IPS-18a (cell line): Measurements from ENCODE around the gene MYOG.

ENCODE experiments used
- H3K27ac ChIP-seq: one replicate; pipeline ENCODE4 v1.5.1; 2013; ENCODE audit warnings: low read length
- H3K27me3 ChIP-seq: one replicate; pipeline ENCODE4 v1.6.1; 2013; ENCODE audit warnings: mild to moderate bottlenecking, low read length; ENCODE audit not compliant: control insufficient read depth, insufficient read depth
- H3K36me3 ChIP-seq: one replicate; pipeline ENCODE4 v1.6.1; 2013; ENCODE audit warnings: low read depth, low read length; ENCODE audit not compliant: control insufficient read depth
- H3K4me1 ChIP-seq: one replicate; pipeline ENCODE4 v1.6.1; 2013; ENCODE audit warnings: low read depth, low read length; ENCODE audit not compliant: control insufficient read depth
- H3K4me3 ChIP-seq: one replicate; pipeline ENCODE4 v1.5.1; 2013; ENCODE audit warnings: low read length
- H3K9ac ChIP-seq: one replicate; pipeline ENCODE4 v1.6.1; 2013; ENCODE audit warnings: mild to moderate bottlenecking, low read length, moderate library complexity
- H3K9me3 ChIP-seq: one replicate; pipeline ENCODE4 v1.6.1; 2013; ENCODE audit warnings: low read depth, low read length; ENCODE audit not compliant: control insufficient read depth

Gene MYOG

GRCh38 chr1:203046984-203047630 is 38.7 kb downstream of the MYOG start:
- Histone ChIP-seq H3K9ac (no peak overlapping the region), H3K9me3 (no peaks in the 10 kb centered on the region), H3K27me3 (no peaks in the 10 kb centered on the region), H3K4me3 (no peak overlapping the region), H3K4me1 (peaks cover 3% of the 10 kb centered on the region), H3K36me3 (no peaks in the 10 kb centered on the region), H3K27ac (no peak overlapping the region)

GRCh38 chr1:203045821-203046594 is 39.8 kb downstream of the MYOG start:
- H3K27me3 ChIP-seq: no peaks in the 10 kb centered on the region
- peaks cover 3% of the 10 kb centered on the region for H3K4me1 ChIP-seq
- no peaks in the 10 kb centered on the region for H3K9me3 ChIP-seq
- no peak overlapping the region for H3K4me3 ChIP-seq
- H3K36me3 ChIP-seq: no peaks in the 10 kb centered on the region
- H3K27ac ChIP-seq: no peak overlapping the region
- no peak overlapping the region for H3K9ac ChIP-seq

GRCh38 chr1:203045336-203045735 is 40.5 kb downstream of the MYOG start:
- Histone ChIP-seq H3K36me3 (no peaks in the 10 kb centered on the region), H3K9ac (no peak overlapping the region), H3K9me3 (no peaks in the 10 kb centered on the region), H3K27me3 (no peaks in the 10 kb centered on the region), H3K4me1 (peaks cover 3% of the 10 kb centered on the region), H3K27ac (no peak overlapping the region), H3K4me3 (no peak overlapping the region)

GRCh38 chr1:203044546-203045250 is 41.1 kb downstream of the MYOG start:
- Histone ChIP-seq H3K9ac (no peak overlapping the region), H3K9me3 (no peaks in the 10 kb centered on the region), H3K27me3 (no peaks in the 10 kb centered on the region), H3K36me3 (no peaks in the 10 kb centered on the region), H3K4me3 (no peak overlapping the region), H3K27ac (no peak overlapping the region), H3K4me1 (peaks cover 5% of the 10 kb centered on the region)

- H3K9me3 ChIP-seq: no peaks in the 10 kb centered on the region
- no peaks in the 10 kb centered on the region for H3K36me3 ChIP-seq
- H3K9ac ChIP-seq: no peak overlapping the region
- peaks cover 7% of the 10 kb centered on the region for H3K4me1 ChIP-seq
- no peak overlapping the region for H3K4me3 ChIP-seq
- no peak overlapping the region for H3K27ac ChIP-seq
- H3K27me3 ChIP-seq: no peaks in the 10 kb centered on the region
Measured at GRCh38 chr1:203043830-203044545, 41.8 kb downstream of the MYOG start.

- Histone ChIP-seq H3K4me3 (no peak overlapping the region), H3K27ac (no peak overlapping the region), H3K4me1 (peaks cover 4% of the 10 kb centered on the region), H3K9me3 (no peaks in the 10 kb centered on the region), H3K9ac (no peak overlapping the region), H3K36me3 (no peaks in the 10 kb centered on the region), H3K27me3 (no peaks in the 10 kb centered on the region)
Measured at GRCh38 chr1:203041351-203041932, 44.4 kb downstream of the MYOG start.

- Histone ChIP-seq H3K27ac (no peak overlapping the region), H3K9ac (no peak overlapping the region), H3K36me3 (no peaks in the 10 kb centered on the region), H3K4me1 (peaks cover 4% of the 10 kb centered on the region), H3K4me3 (no peak overlapping the region), H3K27me3 (no peaks in the 10 kb centered on the region), H3K9me3 (no peaks in the 10 kb centered on the region)
Measured at GRCh38 chr1:203040513-203041275, 45.1 kb downstream of the MYOG start.

- Histone ChIP-seq H3K9me3 (no peaks in the 10 kb centered on the region), H3K27ac (no peak overlapping the region), H3K36me3 (no peaks in the 10 kb centered on the region), H3K27me3 (no peaks in the 10 kb centered on the region), H3K4me1 (peaks cover 4% of the 10 kb centered on the region), H3K4me3 (no peak overlapping the region), H3K9ac (no peak overlapping the region)
Measured at GRCh38 chr1:203039609-203040512, 46.0 kb downstream of the MYOG start.

- Histone ChIP-seq H3K9ac (no peak overlapping the region), H3K4me1 (peaks cover 4% of the 10 kb centered on the region)
Measured at GRCh38 chr1:203038891-203039608, 46.8 kb downstream of the MYOG start.

More at GRCh38 chr1:203038891-203039608, 46.8 kb downstream of the MYOG start:
- Histone ChIP-seq H3K27me3 (no peaks in the 10 kb centered on the region), H3K36me3 (no peaks in the 10 kb centered on the region), H3K27ac (no peak overlapping the region), H3K9me3 (no peaks in the 10 kb centered on the region), H3K4me3 (no peak overlapping the region)
